ENCODE measurements around the gene PER1.

GRCh38 chr17:8186446-8186786 lies 34.2 kb upstream of the PER1 start:
- TF ChIP-seq CTCF (IDR thresholded peaks at IDR 0.05) = no peak
- no peak for TF ChIP-seq POLR2A (IDR thresholded peaks at IDR 0.05)

All from lower leg skin (tissue), 3 donors.